Measurements from ENCODE around the gene CMTM6.
A peak's percentile ranks its signal among the peaks of the same experiment; 100 is the strongest.

CMTM6 gene

DNA sequence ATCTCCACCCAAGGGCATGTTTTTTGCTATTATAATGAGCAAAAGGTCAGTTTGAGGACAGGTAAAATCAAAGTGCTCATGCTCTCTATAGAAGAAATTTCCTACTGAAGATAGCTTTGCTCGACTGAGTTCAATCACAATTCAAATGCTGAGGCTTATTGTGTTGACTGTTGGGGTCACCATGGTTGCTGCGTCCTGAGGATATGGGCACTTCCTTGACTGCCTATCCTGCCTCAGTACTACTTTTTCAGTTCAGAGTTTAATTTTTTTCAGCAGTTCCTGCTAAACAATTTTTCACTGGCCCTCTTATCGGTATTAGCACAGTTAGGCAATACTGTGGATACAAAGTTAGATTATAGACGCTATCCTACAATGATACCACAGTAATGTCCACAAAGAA is 3.8 kb upstream of the CMTM6 start:
- no peak overlapping the region for H2AFZ ChIP-seq (ENCODE audit: low read length)
- no peaks in the 10 kb centered on the region for H3K27me3 ChIP-seq (ENCODE audit: insufficient read depth, low read length, poor library complexity, severe bottlenecking)
- peaks cover 9% of the 10 kb centered on the region for H3K79me2 ChIP-seq (ENCODE audit: insufficient read depth, low read length)
- H3K4me1 ChIP-seq (ENCODE audit: insufficient read depth, low read length, poor library complexity, severe bottlenecking) = peaks cover 11% of the 10 kb centered on the region
- no peaks in the 10 kb centered on the region for H3K9me2 ChIP-seq (replicated peaks; ENCODE audit: low read depth, low read length)
- no peak for TF ChIP-seq EZH2phosphoT487 (IDR thresholded peaks at IDR 0.05; ENCODE audit: borderline replicate concordance)
- TF ChIP-seq, protein P1, sequence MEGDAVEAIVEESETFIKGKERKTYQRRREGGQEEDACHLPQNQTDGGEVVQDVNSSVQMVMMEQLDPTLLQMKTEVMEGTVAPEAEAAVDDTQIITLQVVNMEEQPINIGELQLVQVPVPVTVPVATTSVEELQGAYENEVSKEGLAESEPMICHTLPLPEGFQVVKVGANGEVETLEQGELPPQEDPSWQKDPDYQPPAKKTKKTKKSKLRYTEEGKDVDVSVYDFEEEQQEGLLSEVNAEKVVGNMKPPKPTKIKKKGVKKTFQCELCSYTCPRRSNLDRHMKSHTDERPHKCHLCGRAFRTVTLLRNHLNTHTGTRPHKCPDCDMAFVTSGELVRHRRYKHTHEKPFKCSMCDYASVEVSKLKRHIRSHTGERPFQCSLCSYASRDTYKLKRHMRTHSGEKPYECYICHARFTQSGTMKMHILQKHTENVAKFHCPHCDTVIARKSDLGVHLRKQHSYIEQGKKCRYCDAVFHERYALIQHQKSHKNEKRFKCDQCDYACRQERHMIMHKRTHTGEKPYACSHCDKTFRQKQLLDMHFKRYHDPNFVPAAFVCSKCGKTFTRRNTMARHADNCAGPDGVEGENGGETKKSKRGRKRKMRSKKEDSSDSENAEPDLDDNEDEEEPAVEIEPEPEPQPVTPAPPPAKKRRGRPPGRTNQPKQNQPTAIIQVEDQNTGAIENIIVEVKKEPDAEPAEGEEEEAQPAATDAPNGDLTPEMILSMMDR (conservative IDR thresholded peaks at IDR 0.05; ENCODE audit: low read length) = no peak
- H3K4me2 ChIP-seq (ENCODE audit: low read depth, low read length, poor library complexity, severe bottlenecking) = no peak overlapping the region
- H3K9ac ChIP-seq (ENCODE audit: low read depth, low read length, poor library complexity, severe bottlenecking) = no peak overlapping the region
- H3K36me3 ChIP-seq (ENCODE audit: insufficient read depth, low read length) = no peaks in the 10 kb centered on the region
- H3K9me3 ChIP-seq (ENCODE audit: insufficient read depth, low read depth, low read length) = no peaks in the 10 kb centered on the region
- peaks cover 4% of the 10 kb centered on the region for H3F3A ChIP-seq (ENCODE audit: low read depth)
- peaks cover 5% of the 10 kb centered on the region for H4K20me1 ChIP-seq (ENCODE audit: insufficient read depth, low read length, poor library complexity, severe bottlenecking)
- no peak overlapping the region for H3K4me3 ChIP-seq (ENCODE audit: low read length, poor library complexity, severe bottlenecking)

DNA sequence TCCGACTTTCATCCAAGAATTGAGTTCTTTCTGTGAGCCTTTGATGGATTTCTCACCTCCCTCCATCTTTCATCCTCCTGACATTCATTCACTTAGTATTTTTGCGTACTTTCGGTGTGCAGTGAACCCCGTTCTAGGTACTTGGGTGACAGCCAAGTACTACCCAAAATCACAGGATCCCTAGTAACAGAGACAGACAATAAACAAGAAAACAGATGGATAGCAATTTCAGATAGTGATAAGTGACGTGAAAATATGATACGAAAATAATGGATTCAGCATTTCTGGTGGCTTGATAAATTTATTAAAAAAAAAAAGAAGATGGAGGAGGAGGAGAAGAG is 264 bp upstream of the CMTM6 start:
- TF ChIP-seq, protein P1 (conservative IDR thresholded peaks at IDR 0.05; ENCODE audit: low read length) = no peak
- H2AFZ ChIP-seq (ENCODE audit: low read length) = peak overlapping the region; percentile 99
- H3K36me3 ChIP-seq (ENCODE audit: insufficient read depth, low read length) = no peaks in the 10 kb centered on the region
- no peaks in the 10 kb centered on the region for H3K9me3 ChIP-seq (ENCODE audit: insufficient read depth, low read depth, low read length)
- no peaks in the 10 kb centered on the region for H3K9me2 ChIP-seq (replicated peaks; ENCODE audit: low read depth, low read length)
- H3K4me2 ChIP-seq (ENCODE audit: low read depth, low read length, poor library complexity, severe bottlenecking) = peak overlapping the region; percentile 94
- no peaks in the 10 kb centered on the region for H3K27me3 ChIP-seq (ENCODE audit: insufficient read depth, low read length, poor library complexity, severe bottlenecking)
- H3F3A ChIP-seq (ENCODE audit: low read depth) = peaks cover 4% of the 10 kb centered on the region
- H3K79me2 ChIP-seq (ENCODE audit: insufficient read depth, low read length) = peaks cover 41% of the 10 kb centered on the region
- H3K4me1 ChIP-seq (ENCODE audit: insufficient read depth, low read length, poor library complexity, severe bottlenecking) = peaks cover 43% of the 10 kb centered on the region
- H3K4me3 ChIP-seq (ENCODE audit: low read length, poor library complexity, severe bottlenecking) = peak overlapping the region; percentile 82
- peak overlapping the region; percentile 91 for H3K9ac ChIP-seq (ENCODE audit: low read depth, low read length, poor library complexity, severe bottlenecking)
- peaks cover 36% of the 10 kb centered on the region for H4K20me1 ChIP-seq (ENCODE audit: insufficient read depth, low read length, poor library complexity, severe bottlenecking)

DNA sequence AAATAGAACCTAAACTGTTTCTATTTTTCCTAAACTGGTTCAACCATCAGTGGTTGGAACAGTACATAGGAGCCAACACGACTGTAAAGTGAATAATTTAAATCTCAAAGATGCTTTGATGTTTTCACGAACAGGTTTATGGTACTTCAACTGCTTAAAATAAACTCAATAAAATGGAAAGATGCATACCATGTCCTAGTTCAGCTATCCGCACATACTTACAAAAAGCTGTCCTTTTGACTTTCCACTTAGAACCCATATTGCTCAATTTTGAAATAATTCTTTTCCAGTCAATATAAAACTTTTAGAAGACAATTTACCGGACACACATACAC is 902 bp downstream of the CMTM6 start:
- Histone ChIP-seq H3K4me2 (ENCODE audit: low read depth, low read length, poor library complexity, severe bottlenecking) (peak overlapping the region; percentile 94), H3K9me3 (ENCODE audit: insufficient read depth, low read depth, low read length) (no peaks in the 10 kb centered on the region), H3F3A (ENCODE audit: low read depth) (peaks cover 4% of the 10 kb centered on the region), H3K79me2 (ENCODE audit: insufficient read depth, low read length) (peaks cover 51% of the 10 kb centered on the region), H3K27me3 (ENCODE audit: insufficient read depth, low read length, poor library complexity, severe bottlenecking) (no peaks in the 10 kb centered on the region), H2AFZ (ENCODE audit: low read length) (peak overlapping the region; percentile 99), H4K20me1 (ENCODE audit: insufficient read depth, low read length, poor library complexity, severe bottlenecking) (peaks cover 40% of the 10 kb centered on the region), H3K9me2 (replicated peaks; ENCODE audit: low read depth, low read length) (no peaks in the 10 kb centered on the region), H3K4me3 (ENCODE audit: low read length, poor library complexity, severe bottlenecking) (peak overlapping the region; percentile 82), H3K4me1 (ENCODE audit: insufficient read depth, low read length, poor library complexity, severe bottlenecking) (peaks cover 46% of the 10 kb centered on the region), H3K36me3 (ENCODE audit: insufficient read depth, low read length) (no peaks in the 10 kb centered on the region), H3K9ac (ENCODE audit: low read depth, low read length, poor library complexity, severe bottlenecking) (peak overlapping the region; percentile 91)
- no peak for TF ChIP-seq EZH2phosphoT487 (IDR thresholded peaks at IDR 0.05; ENCODE audit: borderline replicate concordance)
- TF ChIP-seq, protein P1 (conservative IDR thresholded peaks at IDR 0.05; ENCODE audit: low read length) = no peak
